Measurements from ENCODE around the gene ABCB8.

Gene ABCB8

DNA sequence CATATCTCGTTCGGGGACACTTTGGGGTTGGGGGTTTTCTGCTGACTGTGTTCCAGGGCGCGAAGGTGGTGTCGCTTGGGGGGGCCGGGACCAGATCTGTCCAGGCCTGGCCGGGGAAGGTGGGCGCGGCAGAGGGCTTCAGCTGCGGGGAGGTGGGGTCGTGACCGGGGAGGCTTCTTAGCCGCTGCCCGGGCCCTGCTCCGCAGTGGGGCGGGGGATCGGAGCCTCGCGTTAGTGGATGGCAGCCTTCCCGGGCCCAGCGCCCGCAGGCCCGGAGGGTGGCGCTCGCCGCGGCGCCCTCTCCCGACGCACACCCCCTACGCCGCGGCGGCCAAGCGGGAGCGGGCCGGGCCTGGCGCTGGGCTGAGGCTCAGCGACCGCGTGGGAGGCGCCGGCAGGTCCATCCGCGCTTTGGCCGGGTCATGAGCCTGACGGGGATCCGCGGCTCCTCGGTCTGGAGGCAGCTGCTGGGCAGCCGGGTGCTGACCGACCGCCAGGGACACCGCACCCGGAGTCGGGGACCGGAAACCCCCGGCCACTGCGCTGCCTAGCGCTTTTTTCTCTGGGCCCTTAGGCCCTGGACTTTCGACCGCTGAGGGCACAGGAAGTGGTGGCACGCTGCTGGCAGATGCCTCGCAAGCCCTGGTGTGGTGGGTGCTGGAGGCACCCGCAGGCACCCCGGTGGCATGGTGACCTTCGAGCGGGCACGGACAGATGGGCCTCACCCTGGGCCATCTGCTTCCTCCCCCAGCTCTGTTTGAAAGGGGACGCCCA, 59.2 kb downstream of the ABCB8 start:
- DNase-seq (ENCODE audit: low spot score): peak; percentile 79

DNA sequence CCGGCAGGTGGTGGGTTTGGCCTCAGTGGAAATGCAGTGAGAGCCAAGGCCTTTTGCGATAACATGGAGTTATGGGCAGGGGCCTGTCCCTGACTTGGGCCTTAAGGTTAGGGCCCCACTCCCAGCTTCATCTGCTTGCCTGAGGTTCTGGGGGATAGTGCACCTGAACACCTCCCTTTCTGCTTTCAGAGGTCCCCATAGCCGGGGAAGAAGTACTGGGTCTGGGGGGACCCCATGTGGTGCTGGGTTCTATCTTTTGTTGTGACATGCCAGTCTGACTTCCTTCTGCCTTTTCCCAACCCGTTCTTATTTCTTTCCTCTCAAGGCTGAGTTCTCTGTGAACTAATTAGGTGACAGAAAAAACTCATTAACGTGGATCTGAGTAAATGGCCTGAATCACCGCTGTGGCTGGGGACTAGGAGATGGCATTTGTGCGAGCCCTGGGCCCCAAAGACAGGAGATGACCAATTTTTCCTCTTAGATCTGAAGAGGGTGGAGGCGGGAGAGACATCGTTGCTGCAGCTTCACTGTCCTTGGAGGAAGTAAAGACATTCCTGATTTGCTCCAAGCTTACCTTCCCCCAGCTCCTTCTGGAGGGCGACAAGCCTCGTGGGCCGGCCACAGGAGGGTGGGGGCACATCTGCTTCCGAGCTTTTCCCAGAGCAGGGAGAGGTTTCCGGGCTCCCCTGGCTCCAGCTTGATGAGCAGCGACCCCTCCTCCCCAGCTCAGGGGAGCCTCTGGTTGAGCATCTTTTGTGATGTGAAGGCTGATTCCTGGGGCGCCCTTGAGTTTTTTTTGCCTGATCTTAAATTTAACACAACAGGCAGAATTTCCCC, 60.0 kb downstream of the ABCB8 start:
- DNase-seq (ENCODE audit: low spot score): peak; percentile 30

DNA sequence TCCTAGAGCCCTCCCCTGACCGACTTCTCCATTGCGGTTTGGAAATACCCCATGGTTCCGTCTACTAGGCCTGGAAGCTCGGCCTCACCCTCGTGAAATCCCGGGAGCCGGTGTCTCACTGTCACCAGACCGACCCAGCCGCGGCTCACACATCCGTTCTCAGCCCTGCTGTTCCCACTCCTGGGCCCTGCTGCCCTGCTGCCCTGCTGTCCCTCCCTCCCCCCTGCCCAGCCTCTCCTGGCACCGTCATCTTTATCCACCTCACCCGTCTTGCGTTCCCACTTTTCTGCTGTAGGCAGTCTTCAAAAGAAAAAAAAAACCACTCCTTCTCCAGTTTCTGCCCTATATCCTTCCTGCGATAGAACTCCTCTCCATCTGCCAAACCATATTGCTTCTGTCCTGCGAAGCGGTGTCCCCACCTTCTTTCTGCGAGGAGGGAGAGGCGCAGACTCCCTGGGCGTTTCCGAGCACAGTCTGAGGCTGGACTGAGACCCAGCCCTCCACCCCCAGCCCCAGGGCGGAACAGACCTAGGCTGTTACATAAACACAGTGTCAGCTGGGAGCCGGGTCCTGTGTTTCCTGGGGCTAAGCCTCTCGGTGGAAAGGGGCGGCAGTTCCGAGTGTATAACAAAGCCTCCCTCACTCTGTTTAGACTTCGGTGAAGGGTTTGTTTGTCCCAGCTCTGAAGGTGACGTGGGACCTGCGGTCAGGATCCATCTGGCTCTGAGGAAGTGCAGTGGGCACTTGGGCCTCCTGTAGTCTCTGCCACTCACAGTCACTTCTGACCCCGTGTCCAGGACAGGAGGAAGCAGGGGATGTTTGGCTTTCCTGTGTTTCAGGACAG, 60.8 kb downstream of the ABCB8 start:
- DNase-seq (ENCODE audit: low spot score): peak; percentile 66

DNA sequence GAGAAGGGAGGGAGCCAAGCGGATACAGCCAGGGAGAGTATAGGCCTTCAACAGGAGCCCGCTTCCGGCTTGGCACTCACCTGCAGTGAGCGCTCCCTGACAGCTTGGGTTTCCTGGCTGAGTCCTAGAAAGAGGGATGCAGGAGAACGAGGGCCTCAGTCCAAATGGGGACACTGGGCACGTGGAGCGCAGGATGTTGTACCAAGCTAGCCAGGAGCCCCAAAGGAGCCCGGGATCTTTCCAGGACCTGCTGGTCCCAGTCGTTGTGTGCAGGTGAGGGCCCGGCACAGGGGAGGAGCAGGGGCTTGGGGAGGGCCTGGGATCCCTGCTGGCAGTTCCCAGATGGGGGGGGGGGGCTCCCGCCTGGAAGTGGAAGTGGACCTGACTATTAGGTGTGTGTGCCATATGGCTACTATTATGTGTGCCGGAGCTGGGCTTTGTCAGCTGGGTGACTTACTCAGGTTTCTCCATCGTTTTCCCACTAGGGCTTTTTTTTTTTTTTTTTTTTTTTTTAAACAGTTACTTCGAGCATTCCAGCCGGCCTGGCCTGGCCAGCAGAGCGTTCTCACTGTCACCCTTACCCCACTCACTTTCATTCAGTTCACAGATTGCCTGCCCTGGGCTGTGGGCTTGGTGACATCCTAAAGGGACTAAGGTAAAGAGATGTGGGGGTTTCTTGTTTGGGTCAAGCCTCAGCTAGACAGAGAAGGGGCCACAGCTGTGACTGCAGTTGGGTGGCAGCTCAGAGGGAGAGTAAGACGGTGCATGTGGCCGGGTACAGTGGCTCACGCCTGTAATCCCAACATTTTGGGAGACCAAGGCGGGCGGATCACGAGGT, 61.9 kb downstream of the ABCB8 start:
- peak; percentile 42 for DNase-seq (ENCODE audit: low spot score)

DNA sequence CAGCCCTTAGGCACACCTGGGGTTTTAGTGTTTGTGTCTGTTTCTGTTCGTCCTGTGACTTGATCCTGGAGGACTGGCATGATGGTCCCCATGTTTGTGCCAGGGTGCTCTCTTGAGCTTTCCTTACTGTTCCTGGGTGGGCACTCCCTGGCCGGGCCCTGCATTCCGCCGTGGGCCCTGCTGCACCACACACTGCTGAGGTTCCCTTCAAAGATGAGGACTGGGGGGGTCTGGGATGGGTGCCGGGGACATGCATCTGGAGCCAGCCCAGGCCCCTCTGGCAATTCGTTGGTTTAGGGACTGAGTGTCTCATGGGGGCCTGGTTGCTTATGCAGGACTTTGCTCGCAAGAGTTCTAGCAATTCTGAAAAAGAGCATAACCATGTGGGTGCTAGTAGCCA, 62.8 kb downstream of the ABCB8 start:
- no peak for DNase-seq (ENCODE audit: low spot score)

DNA sequence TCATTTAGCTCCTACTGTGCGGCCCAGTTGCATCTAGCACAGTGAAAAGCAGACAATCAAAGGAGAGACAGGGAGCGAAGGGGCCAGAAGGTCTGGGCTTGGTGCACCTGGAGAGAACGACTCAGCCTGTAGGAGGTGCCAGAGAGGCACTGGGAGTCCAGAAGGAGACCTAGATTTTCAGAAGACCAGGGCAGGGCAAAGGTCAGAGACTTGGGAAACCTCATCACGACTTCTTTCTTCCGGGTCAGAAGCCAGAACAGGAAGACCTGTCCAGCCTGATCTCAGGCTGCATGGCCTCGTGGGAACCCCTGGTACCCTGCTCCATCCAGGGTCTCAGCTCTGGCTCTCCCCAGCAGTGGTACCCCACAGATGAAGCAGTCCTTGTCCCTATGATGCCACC, 63.2 kb downstream of the ABCB8 start:
- DNase-seq (ENCODE audit: low spot score): no peak

DNA sequence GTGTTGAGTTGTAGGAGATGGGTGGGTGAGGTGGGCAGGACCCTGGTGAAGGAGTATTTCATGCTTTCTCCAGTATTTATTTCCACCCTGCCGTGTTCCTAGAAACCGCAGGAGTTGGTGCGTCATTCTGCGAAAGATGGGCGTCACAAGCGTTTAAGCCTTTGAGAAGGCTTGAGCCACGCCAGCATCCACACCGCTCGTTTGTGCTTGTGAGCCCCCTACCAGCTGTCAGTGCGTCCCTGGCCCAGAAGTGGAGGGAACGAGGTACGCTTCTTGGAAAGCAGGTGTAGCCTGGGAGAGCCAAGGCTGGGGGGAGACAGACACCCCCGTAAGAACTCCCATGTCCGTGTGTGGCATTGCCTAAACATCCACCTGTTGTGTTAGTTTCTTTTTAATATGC, 63.7 kb downstream of the ABCB8 start:
- no peak for DNase-seq (ENCODE audit: low spot score)

DNA sequence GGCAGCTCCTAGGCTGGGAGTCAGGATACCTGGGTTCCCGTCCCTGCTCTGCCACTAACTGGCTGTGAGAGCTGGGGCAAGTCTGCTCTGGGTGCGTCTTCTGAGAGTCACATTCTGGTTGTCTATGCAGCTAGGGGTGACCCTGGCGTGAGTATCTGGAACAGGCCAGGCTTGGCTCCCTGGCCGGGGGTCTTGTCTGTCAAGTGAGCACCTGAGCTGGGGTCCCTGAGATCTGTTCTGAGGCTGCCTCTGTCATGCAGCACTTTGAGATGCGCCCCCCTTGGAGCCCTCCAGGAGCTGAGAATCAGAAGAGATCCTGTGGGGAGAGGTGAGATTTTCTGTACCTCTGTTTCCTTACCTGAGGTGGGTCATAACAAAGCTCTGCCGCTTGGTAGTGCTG, 65.5 kb downstream of the ABCB8 start:
- no peak for DNase-seq (ENCODE audit: low spot score)

DNA sequence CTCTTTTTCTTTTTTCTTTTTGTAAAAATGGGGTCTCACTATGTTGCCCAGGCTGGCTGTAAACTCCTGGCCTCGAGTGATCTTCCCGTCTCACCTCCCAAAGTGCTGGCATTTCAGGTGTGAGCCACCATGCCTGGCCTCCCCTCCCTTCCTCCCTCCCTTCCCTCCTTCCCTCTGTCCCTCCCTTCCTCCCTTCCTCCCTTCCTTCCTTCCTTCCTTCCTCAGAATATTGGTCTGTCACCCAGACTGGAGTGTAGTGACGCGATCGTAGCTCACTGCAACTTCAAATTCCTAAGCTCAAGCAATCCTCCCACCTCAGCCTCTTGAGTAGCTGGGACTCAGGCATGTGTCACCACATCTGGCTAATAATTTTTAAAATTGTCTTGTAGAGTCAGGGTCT, 66.4 kb downstream of the ABCB8 start:
- no peak for DNase-seq (ENCODE audit: low spot score)

DNA sequence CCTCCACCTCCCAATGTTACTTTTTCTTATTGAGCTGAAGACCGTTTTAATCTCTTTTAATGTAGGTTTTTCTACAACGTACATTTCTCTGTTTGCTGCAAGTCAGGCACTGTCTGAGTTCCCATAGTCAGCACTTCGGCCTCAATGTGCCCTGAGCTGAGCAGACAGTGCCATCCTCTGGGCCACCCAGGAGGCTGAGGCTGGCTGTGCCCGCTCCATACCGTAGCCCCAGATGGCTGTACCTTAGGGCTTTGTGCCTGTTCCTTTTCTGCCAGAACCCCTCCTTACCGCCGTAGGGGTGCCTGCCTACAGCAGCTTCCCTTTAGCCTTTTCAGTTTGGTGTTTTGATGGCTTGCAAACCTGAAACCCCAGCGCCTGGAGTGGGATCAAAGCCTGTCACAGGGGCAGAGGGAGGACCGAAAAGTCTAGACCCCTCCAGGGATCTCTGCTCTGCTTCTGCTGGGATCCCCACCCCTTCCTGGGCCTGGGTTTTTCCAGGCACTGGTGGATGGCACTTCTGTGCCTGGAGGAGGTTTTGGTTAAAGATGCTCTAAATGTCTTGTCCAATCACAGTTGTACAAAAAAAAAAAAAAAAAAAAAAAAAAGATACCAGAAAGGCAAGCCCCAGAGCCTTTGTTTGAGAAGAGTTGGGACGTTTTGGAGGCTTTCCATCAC, 67.0 kb downstream of the ABCB8 start:
- no peak for DNase-seq (ENCODE audit: low spot score)

DNA sequence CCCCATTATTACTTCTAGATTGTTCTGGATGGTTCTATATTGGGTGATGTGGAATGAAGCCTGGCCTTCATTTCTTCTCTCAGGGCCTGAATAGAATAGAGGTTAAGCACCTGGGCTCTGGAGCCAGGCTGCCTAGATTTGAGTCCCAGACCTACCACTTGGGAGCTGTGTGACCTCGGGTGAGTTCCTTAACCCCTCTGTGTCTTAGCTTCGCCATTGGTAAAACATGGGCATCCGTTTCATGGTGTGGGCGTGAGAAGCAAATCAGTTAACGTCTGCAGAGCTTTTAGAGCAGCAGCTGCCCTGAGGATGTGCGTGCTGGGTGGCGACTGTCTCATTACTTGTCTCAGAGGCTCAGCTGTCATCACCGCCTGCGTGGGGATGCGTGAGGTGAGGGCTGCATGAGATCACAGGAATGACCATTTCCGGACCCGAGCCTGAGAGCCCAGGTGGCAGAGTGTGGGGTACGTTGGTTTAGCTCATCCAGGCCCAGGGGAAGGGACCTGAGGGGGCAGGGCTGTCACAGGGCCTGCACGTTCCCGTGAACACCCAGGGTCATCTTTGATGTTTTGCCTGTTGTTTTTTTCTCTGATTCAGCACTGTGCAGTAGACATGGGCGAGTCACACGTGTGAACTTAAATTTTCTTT, 67.7 kb downstream of the ABCB8 start:
- DNase-seq (ENCODE audit: low spot score): no peak
